Activated CD4-positive, alpha-beta T cell treated with anti-CD3 and anti-CD28 coated beads, Interleukin-2, amount 10 ng/mL, durations not matched to agents 7 days and 5 days (primary cell): ENCODE results near the gene DRD2. TPM values are rescaled to one million over a fixed set of nuclear protein-coding genes. Genes with fewer than 3 reads are reported as not detected.

Source experiments
- CTCF ChIA-PET: fragments of 350-600 bp; sonication (Branson Sonifier 250); formaldehyde crosslinking; loops from one replicate; lab custom pipeline; 2021; ENCODE audit warnings: antibody characterized with exemption; lab: Charles Lee
- POLR2A ChIA-PET: fragments of 350-600 bp; sonication (Branson Sonifier 250); formaldehyde crosslinking; loops from one replicate; lab custom pipeline; 2021; ENCODE audit warnings: antibody characterized with exemption; lab: Charles Lee
- DNase-seq: peaks from one replicate; pipeline ENCODE4 v3.0.0-alpha.2; 2020
- H3K27ac Mint-ChIP-seq: one replicate; pipeline ENCODE4 v1.8.0; 2021; ENCODE audit warnings: mild to moderate bottlenecking, moderate library complexity, mixed read lengths
- H3K27me3 Mint-ChIP-seq: one replicate; pipeline ENCODE4 v1.8.0; 2021; ENCODE audit warnings: mixed read lengths
- H3K36me3 Mint-ChIP-seq: one replicate; pipeline ENCODE4 v1.8.0; 2021; ENCODE audit warnings: low read depth, mixed read lengths
- H3K4me1 Mint-ChIP-seq: one replicate; pipeline ENCODE4 v1.8.0; 2021; ENCODE audit warnings: mixed read lengths
- H3K4me3 Mint-ChIP-seq: one replicate; pipeline ENCODE4 v1.8.0; 2021; ENCODE audit warnings: mild to moderate bottlenecking, moderate library complexity, mixed read lengths
- H3K9me3 Mint-ChIP-seq: one replicate; pipeline ENCODE4 v1.8.0; 2021; ENCODE audit warnings: mixed read lengths
- total RNA-seq, 2 experiments: library from RNA; stranded (reverse); gene quantifications; one replicate each; pipeline ENCODE4 v1.2.3, GENCODE V29; 2021

Gene DRD2
- total RNA-seq, 2 experiments from 2014 or later = not detected

GRCh38 chr11:113401718-113402117 is 73.5 kb downstream of the DRD2 start:
- no peaks in the 10 kb centered on the region for H3K36me3 Mint-ChIP-seq
- no peaks in the 10 kb centered on the region for H3K27me3 Mint-ChIP-seq
- no peak overlapping the region for H3K4me3 Mint-ChIP-seq
- H3K9me3 Mint-ChIP-seq = no peaks in the 10 kb centered on the region
- DNase-seq = no peak
- ChIA-PET POLR2A (no interaction called here), CTCF (no interaction called here)
- no peaks in the 10 kb centered on the region for H3K4me1 Mint-ChIP-seq
- H3K27ac Mint-ChIP-seq = no peak overlapping the region

GRCh38 chr11:113400631-113401230 is 74.5 kb downstream of the DRD2 start:
- H3K4me3 Mint-ChIP-seq = no peak overlapping the region
- no peaks in the 10 kb centered on the region for H3K36me3 Mint-ChIP-seq
- no peak for DNase-seq
- H3K4me1 Mint-ChIP-seq = no peaks in the 10 kb centered on the region
- no peak overlapping the region for H3K27ac Mint-ChIP-seq
- ChIA-PET CTCF (no interaction called here), POLR2A (no interaction called here)
- H3K9me3 Mint-ChIP-seq = no peaks in the 10 kb centered on the region
- H3K27me3 Mint-ChIP-seq = no peaks in the 10 kb centered on the region

GRCh38 chr11:113398669-113399430 is 76.3 kb downstream of the DRD2 start:
- Mint-ChIP-seq H3K9me3 (no peaks in the 10 kb centered on the region), H3K27me3 (no peaks in the 10 kb centered on the region), H3K27ac (no peak overlapping the region), H3K4me1 (no peaks in the 10 kb centered on the region), H3K4me3 (no peak overlapping the region), H3K36me3 (no peaks in the 10 kb centered on the region)
- POLR2A ChIA-PET = no interaction called here
- CTCF ChIA-PET = no interaction called here
- DNase-seq = no peak

DNA sequence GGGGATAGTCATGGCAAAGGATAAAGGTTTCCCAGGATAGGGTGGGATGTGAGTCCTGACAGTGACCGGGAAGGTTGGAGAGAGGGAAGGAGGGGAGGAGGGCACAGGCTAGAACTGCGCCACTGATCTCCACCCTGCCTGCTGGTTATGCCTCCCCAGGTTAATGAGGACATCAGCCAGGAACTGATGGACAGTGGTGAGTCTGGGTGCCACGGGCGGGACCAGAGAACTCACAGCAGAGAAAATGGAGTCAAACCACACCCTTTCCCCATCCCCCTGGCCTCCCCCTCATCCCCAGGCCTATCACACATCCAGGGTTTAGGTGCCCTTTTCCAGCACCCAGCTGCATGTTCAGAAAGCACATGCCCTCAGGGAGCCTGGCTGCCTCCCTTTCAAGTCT is 77.4 kb downstream of the DRD2 start:
- H3K27ac Mint-ChIP-seq = no peak overlapping the region
- no peaks in the 10 kb centered on the region for H3K4me1 Mint-ChIP-seq
- no peak for DNase-seq
- H3K9me3 Mint-ChIP-seq = no peaks in the 10 kb centered on the region
- no peaks in the 10 kb centered on the region for H3K36me3 Mint-ChIP-seq
- ChIA-PET POLR2A (no interaction called here), CTCF (interaction anchor here (1.5 kb wide), 1 partner anchor 23 kb away, joined by 4 read pairs; no protein-coding TSS in a partner anchor)
- no peak overlapping the region for H3K4me3 Mint-ChIP-seq
- H3K27me3 Mint-ChIP-seq = no peaks in the 10 kb centered on the region

DNA sequence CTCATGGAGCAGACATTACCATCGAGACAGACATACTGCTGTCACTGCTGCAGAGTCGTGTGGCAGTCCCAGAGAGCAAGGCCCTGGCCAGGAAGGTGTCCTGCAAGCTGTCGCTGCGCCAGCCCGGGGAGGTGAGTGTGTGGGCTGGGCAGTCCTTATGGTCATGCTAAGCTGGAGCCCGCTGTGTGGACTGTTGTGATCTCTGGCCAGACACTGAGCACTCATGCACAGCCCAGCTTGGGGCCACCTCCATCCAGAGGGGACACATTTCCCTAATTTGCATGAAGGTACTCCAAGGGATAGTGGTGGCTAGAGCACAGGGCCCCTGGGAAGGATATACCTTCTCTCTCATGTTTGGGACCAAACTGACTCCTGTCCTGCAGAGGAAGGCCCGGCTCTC is 78.0 kb downstream of the DRD2 start:
- POLR2A ChIA-PET = no interaction called here
- Mint-ChIP-seq H3K27me3 (no peaks in the 10 kb centered on the region), H3K4me3 (no peak overlapping the region), H3K36me3 (no peaks in the 10 kb centered on the region), H3K9me3 (no peaks in the 10 kb centered on the region), H3K27ac (no peak overlapping the region), H3K4me1 (no peaks in the 10 kb centered on the region)
- CTCF ChIA-PET = interaction anchor here (1.5 kb wide), 1 partner anchor 22 kb away, joined by 4 read pairs; no protein-coding TSS in a partner anchor
- DNase-seq = no peak

- Mint-ChIP-seq H3K27ac (no peak overlapping the region), H3K4me3 (no peak overlapping the region), H3K9me3 (no peaks in the 10 kb centered on the region), H3K4me1 (no peaks in the 10 kb centered on the region), H3K27me3 (no peaks in the 10 kb centered on the region), H3K36me3 (no peaks in the 10 kb centered on the region)
- ChIA-PET POLR2A (no interaction called here), CTCF (interaction anchor here (0.6 to 1.5 kb wide), 2 partner anchors 21 to 491 kb away, joined by 3 to 4 read pairs; no protein-coding TSS in a partner anchor)
- DNase-seq = no peak
Measured at GRCh38 chr11:113396690-113397089, 78.5 kb downstream of the DRD2 start.

- Mint-ChIP-seq H3K27me3 (no peaks in the 10 kb centered on the region), H3K27ac (no peak overlapping the region), H3K9me3 (no peaks in the 10 kb centered on the region), H3K4me1 (no peaks in the 10 kb centered on the region), H3K36me3 (no peaks in the 10 kb centered on the region), H3K4me3 (no peak overlapping the region)
- POLR2A ChIA-PET = interaction anchor here (0.7 kb wide), 1 partner anchor 160 kb away, joined by 3 read pairs; no protein-coding TSS in a partner anchor
- DNase-seq = no peak
- CTCF ChIA-PET = interaction anchor here (0.6 to 0.9 kb wide), 2 partner anchors 16 to 1451 kb away, joined by 3 read pairs; no protein-coding TSS in a partner anchor
Measured at GRCh38 chr11:113395782-113396336, 79.3 kb downstream of the DRD2 start.

GRCh38 chr11:113394919-113395318 is 80.3 kb downstream of the DRD2 start:
- POLR2A ChIA-PET = no interaction called here
- no peaks in the 10 kb centered on the region for H3K4me1 Mint-ChIP-seq
- H3K4me3 Mint-ChIP-seq = no peak overlapping the region
- no peak for DNase-seq
- no peaks in the 10 kb centered on the region for H3K36me3 Mint-ChIP-seq
- H3K9me3 Mint-ChIP-seq = no peaks in the 10 kb centered on the region
- no peaks in the 10 kb centered on the region for H3K27me3 Mint-ChIP-seq
- H3K27ac Mint-ChIP-seq = no peak overlapping the region
- CTCF ChIA-PET = interaction anchor here (0.9 kb wide), 1 partner anchor 1452 kb away, joined by 3 read pairs; no protein-coding TSS in a partner anchor

- no peaks in the 10 kb centered on the region for H3K27me3 Mint-ChIP-seq
- no peak for DNase-seq
- no peaks in the 10 kb centered on the region for H3K36me3 Mint-ChIP-seq
- H3K9me3 Mint-ChIP-seq = no peaks in the 10 kb centered on the region
- ChIA-PET POLR2A (no interaction called here), CTCF (interaction anchor here (1.2 kb wide), 1 partner anchor 12 kb away, joined by 3 read pairs; no protein-coding TSS in a partner anchor)
- H3K4me3 Mint-ChIP-seq = no peak overlapping the region
- H3K4me1 Mint-ChIP-seq = no peaks in the 10 kb centered on the region
- H3K27ac Mint-ChIP-seq = no peak overlapping the region
Measured at GRCh38 chr11:113393501-113393985, 81.7 kb downstream of the DRD2 start.

GRCh38 chr11:113392236-113392921 is 82.8 kb downstream of the DRD2 start:
- no peak for DNase-seq
- Mint-ChIP-seq H3K27ac (no peak overlapping the region), H3K4me3 (no peak overlapping the region), H3K27me3 (no peaks in the 10 kb centered on the region), H3K36me3 (no peaks in the 10 kb centered on the region), H3K4me1 (no peaks in the 10 kb centered on the region), H3K9me3 (no peaks in the 10 kb centered on the region)
- ChIA-PET CTCF (interaction anchor here (1.2 kb wide), 1 partner anchor 11 kb away, joined by 3 read pairs; no protein-coding TSS in a partner anchor), POLR2A (no interaction called here)

DNA sequence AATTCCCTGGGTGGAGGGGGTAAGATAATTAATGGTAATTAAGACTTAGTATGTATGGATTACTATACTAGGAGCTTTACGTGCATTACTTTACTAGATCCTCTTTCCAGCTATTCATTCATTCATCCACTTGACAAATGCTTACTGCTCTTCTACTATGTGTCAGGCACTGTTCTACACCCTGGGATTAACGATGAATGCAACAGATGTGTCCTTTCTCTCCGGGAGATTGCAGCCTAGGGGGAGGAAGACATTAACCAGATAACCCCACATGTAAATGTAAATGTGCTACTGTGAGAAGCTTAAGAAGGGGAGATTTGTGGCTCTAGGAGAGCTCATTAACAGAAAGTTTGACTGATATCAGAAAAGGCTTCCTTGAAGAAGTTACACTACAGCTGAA is 85.9 kb downstream of the DRD2 start:
- Mint-ChIP-seq H3K27ac (no peak overlapping the region), H3K36me3 (no peaks in the 10 kb centered on the region), H3K9me3 (no peaks in the 10 kb centered on the region), H3K4me1 (no peaks in the 10 kb centered on the region), H3K4me3 (no peak overlapping the region), H3K27me3 (peaks cover 2% of the 10 kb centered on the region)
- CTCF ChIA-PET = no interaction called here
- no peak for DNase-seq
- POLR2A ChIA-PET = no interaction called here

DNA sequence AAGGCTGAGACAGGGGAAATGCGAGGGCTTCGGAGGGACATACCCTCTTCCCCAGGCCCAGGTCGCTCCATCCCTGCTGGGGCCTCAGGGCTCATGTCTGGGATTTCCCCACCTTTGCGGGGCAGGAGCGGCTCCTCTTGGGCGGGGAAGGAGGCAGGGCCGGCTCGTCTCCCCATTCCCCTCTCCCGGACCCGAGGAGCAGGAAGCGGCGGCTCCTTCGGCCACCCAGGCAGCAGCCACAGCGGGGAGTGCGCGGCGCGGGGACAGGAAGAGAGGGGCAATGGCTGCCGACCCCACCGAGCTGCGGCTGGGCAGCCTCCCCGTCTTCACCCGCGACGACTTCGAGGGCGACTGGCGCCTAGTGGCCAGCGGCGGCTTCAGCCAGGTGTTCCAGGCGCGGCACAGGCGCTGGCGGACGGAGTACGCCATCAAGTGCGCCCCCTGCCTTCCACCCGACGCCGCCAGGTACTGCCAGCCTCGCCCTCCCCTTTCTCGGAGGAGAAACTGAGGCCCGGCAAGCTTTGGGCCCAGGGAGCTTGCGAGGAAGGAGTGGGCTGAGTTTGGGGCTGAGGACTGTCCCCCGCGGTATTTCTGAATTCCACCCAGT is 87.5 kb downstream of the DRD2 start, which contains the start of gene ANKK1:
TSS of gene ANKK1 (plus strand) at position 175 of the 607 bp plus-strand sequence. CDS start at position 281, 106 bp downstream.
- Mint-ChIP-seq H3K27ac (no peak within 1 kb of the TSS), H3K4me3 (no peak within 1 kb of the TSS), H3K9me3 (no peaks in the 10 kb centered on the region), H3K27me3 (peaks cover 2% of the 10 kb centered on the region), H3K36me3 (no peaks in the 10 kb centered on the region), H3K4me1 (no peaks in the 10 kb centered on the region)
- ChIA-PET POLR2A (no interaction called here), CTCF (no interaction called here)
- DNase-seq = no peak
